Prostate gland (tissue), 2 donors: Measurements from ENCODE around the gene MAMSTR. TPM values are rescaled to one million over a fixed set of nuclear protein-coding genes. Genes with fewer than 3 reads are reported as not detected.
A peak's percentile ranks its signal among the peaks of the same experiment; 100 is the strongest.

Experiments used
- DNase-seq: peaks from one replicate; pipeline ENCODE4 v3.0.0-alpha.2; 2019; ENCODE audit warnings: low spot score
- H3K27ac ChIP-seq, 2 donors: fragments of 200-600 bp; sonication (generic); 2 replicates each; pipeline ENCODE4 v1.5.1; 2017 to 2019
- H3K27me3 ChIP-seq: fragments of 200-600 bp; sonication (generic); replicated peaks from 2 replicates; pipeline ENCODE4 v1.5.1; 2019; ENCODE audit not compliant: insufficient read depth
- H3K36me3 ChIP-seq, 2 donors: fragments of 200-600 bp; sonication (generic); 1 replicate in 1 of 2; 2 replicates in 1 of 2; pipeline versions ENCODE4 v1.5.1 to v1.8.1; 2017 to 2019
- H3K4me1 ChIP-seq: fragments of 200-600 bp; sonication (generic); replicated peaks from 2 replicates; pipeline ENCODE4 v1.5.1; 2019
- H3K4me3 ChIP-seq, 2 donors: fragments of 200-600 bp; sonication (generic); 2 replicates each; pipeline ENCODE4 v1.5.1; 2017 to 2019
- H3K9me3 ChIP-seq: fragments of 200-600 bp; sonication (generic); 2 replicates; pipeline ENCODE4 v1.5.1; 2017
- CTCF ChIP-seq, 4 experiments: fragments of 200-600 bp in 2 of 4; fragments of 450-650 bp in 2 of 4; sonication (generic) in 2 of 4; IDR thresholded peaks; 1 replicate in 3 of 4; 2 replicates in 1 of 4; pipeline ENCODE4 v1.5.1; 2016 to 2019; ENCODE audit warnings: antibody characterized with exemption in 4 of 4, mild to moderate bottlenecking in 2 of 4, moderate library complexity in 2 of 4
- POLR2A ChIP-seq: fragments of 450-650 bp; IDR thresholded peaks from one replicate; pipeline ENCODE4 v1.6.1; 2016; ENCODE audit warnings: antibody characterized with exemption, mild to moderate bottlenecking
- POLR2AphosphoS5 ChIP-seq: sonication (generic); formaldehyde crosslinking; IDR thresholded peaks from one replicate; pipeline ENCODE4 v1.6.1; 2017; ENCODE audit warnings: antibody characterized with exemption
- WGBS: methylation state at CpG from one replicate; pipeline ENCODE4 v1.1.5; 2018; 5-methylcytosine and 5-hydroxymethylcytosine counted together
- intact Hi-C: fragments of 100-400 bp; cut with DNase I; formaldehyde crosslinking; loops from one replicate; pipeline ENCODE4 v1.14.2; 2022
- total RNA-seq, 2 donors: library from RNA; depleted of rRNA; stranded (reverse); fragments of >200 nt; gene quantifications; one replicate each; pipeline ENCODE4 v1.1.0, GENCODE V29; 2016

MAMSTR gene
- total RNA-seq, 2 donors from 2014 or later, result 2.6 to 13.9 TPM

GRCh38 chr19:48734625-48735024 is 15.1 kb upstream of the MAMSTR start:
- Histone ChIP-seq H3K4me3 (no peak overlapping the region), H3K36me3 (no peaks in the 10 kb centered on the region), H3K27me3 (no peaks in the 10 kb centered on the region), H3K4me1 (peaks cover 6% of the 10 kb centered on the region), H3K9me3 (no peaks in the 10 kb centered on the region), H3K27ac (no peak overlapping the region)
- TF ChIP-seq CTCF (IDR thresholded peaks at IDR 0.05), result no peak
- TF ChIP-seq POLR2A, result no peak
- no peak for TF ChIP-seq POLR2AphosphoS5
- intact Hi-C loops, result loop anchor here (10.0 kb wide), 1 partner anchor 60 kb away; the partner anchor contains the start of gene NTN5
- WGBS, result 96% methylated on average over 9 of the region's 9 CpGs
- no peak for DNase-seq

GRCh38 chr19:48731452-48731851 is 11.9 kb upstream of the MAMSTR start:
- H3K4me3 ChIP-seq, result no peak overlapping the region
- no peak for DNase-seq
- no peaks in the 10 kb centered on the region for H3K27me3 ChIP-seq
- intact Hi-C loops, result loop anchor here (10.0 kb wide), 1 partner anchor 57 kb away; the partner anchor contains the start of gene NTN5
- H3K36me3 ChIP-seq, result no peaks in the 10 kb centered on the region
- H3K9me3 ChIP-seq, result no peaks in the 10 kb centered on the region
- no peak overlapping the region for H3K27ac ChIP-seq
- TF ChIP-seq POLR2A, result no peak
- no peak for TF ChIP-seq POLR2AphosphoS5
- no peak for TF ChIP-seq CTCF (IDR thresholded peaks at IDR 0.05)
- no peaks in the 10 kb centered on the region for H3K4me1 ChIP-seq
- 84% methylated on average over 4 of the region's 4 CpGs for WGBS

GRCh38 chr19:48728911-48729664 is 9.6 kb upstream of the MAMSTR start:
- DNase-seq, result no peak
- H3K27ac ChIP-seq, result no peak overlapping the region
- peak overlapping the region; percentile 2 to 10 for H3K4me3 ChIP-seq
- intact Hi-C loops, result no loop called here
- H3K36me3 ChIP-seq, result no peaks in the 10 kb centered on the region
- H3K4me1 ChIP-seq, result no peaks in the 10 kb centered on the region
- TF ChIP-seq POLR2A, result no peak
- TF ChIP-seq POLR2AphosphoS5, result no peak
- TF ChIP-seq CTCF (IDR thresholded peaks at IDR 0.05), result peak in 1 of 4 experiments; percentile 20
- H3K27me3 ChIP-seq, result no peaks in the 10 kb centered on the region
- H3K9me3 ChIP-seq, result no peaks in the 10 kb centered on the region
- WGBS, result 62% methylated on average over 71 of the region's 77 CpGs

GRCh38 chr19:48726556-48726955 is 7.0 kb upstream of the MAMSTR start:
- intact Hi-C loops, result no loop called here
- no peak overlapping the region for H3K27ac ChIP-seq
- DNase-seq, result no peak
- H3K4me3 ChIP-seq, result no peak overlapping the region
- no peaks in the 10 kb centered on the region for H3K36me3 ChIP-seq
- no peaks in the 10 kb centered on the region for H3K4me1 ChIP-seq
- WGBS, result 83% methylated on average over 2 of the region's 2 CpGs
- no peaks in the 10 kb centered on the region for H3K9me3 ChIP-seq
- no peaks in the 10 kb centered on the region for H3K27me3 ChIP-seq
- TF ChIP-seq POLR2A (no peak), CTCF (IDR thresholded peaks at IDR 0.05) (no peak), POLR2AphosphoS5 (no peak)
